NB4 (cell line): ENCODE data around the gene DNAI7.

Source experiments
- DNase-seq: peaks from one replicate; pipeline ENCODE4 v3.0.0; 2010; ENCODE audit warnings: low read depth
- H3K4me3 ChIP-seq: one replicate; pipeline ENCODE4 v1.5.1; 2011; ENCODE audit warnings: mild to moderate bottlenecking, low read depth, low read length, moderate library complexity
- CTCF ChIP-seq: IDR thresholded peaks from one replicate; pipeline ENCODE4 v1.5.1; 2012; ENCODE audit warnings: low read depth, low read length
- MAX ChIP-seq: IDR thresholded peaks from 2 replicates; pipeline ENCODE4 v1.6.1; 2011; ENCODE audit warnings: low read depth, low read length
- MYC ChIP-seq: IDR thresholded peaks from 2 replicates; pipeline ENCODE4 v1.6.1; 2011; ENCODE audit warnings: low read depth, low read length
- POLR2A ChIP-seq: IDR thresholded peaks from 2 replicates; pipeline ENCODE4 v1.6.1; 2011; ENCODE audit warnings: mild to moderate bottlenecking; ENCODE audit not compliant: insufficient read length; ENCODE audit errors: extremely low read depth

The DNAI7 gene

GRCh38 chr12:25113651-25114050, 81.3 kb downstream of the DNAI7 start:
- DNase-seq: no peak
- no peak for TF ChIP-seq MYC
- TF ChIP-seq MAX: no peak
- no peak for TF ChIP-seq CTCF
- TF ChIP-seq POLR2A: no peak
- H3K4me3 ChIP-seq: no peak overlapping the region

GRCh38 chr12:25110260-25110659, 84.7 kb downstream of the DNAI7 start:
- TF ChIP-seq POLR2A (no peak), MYC (no peak), CTCF (no peak), MAX (no peak)
- DNase-seq: no peak
- no peak overlapping the region for H3K4me3 ChIP-seq

GRCh38 chr12:25107920-25108319, 87.0 kb downstream of the DNAI7 start:
- DNase-seq: no peak
- TF ChIP-seq POLR2A (no peak), MAX (no peak), MYC (no peak)

GRCh38 chr12:25106818-25107217, 88.1 kb downstream of the DNAI7 start:
- TF ChIP-seq MAX: no peak
- no peak for TF ChIP-seq MYC
- TF ChIP-seq CTCF: no peak
- TF ChIP-seq POLR2A: no peak

More at GRCh38 chr12:25107920-25108319, 87.0 kb downstream of the DNAI7 start:
- no peak overlapping the region for H3K4me3 ChIP-seq

GRCh38 chr12:25102402-25102801, 92.6 kb downstream of the DNAI7 start:
- no peak for DNase-seq
- H3K4me3 ChIP-seq: no peak overlapping the region
- no peak for TF ChIP-seq MAX
- TF ChIP-seq POLR2A: no peak
- TF ChIP-seq CTCF: no peak
- no peak for TF ChIP-seq MYC

More at GRCh38 chr12:25106818-25107217, 88.1 kb downstream of the DNAI7 start:
- no peak for DNase-seq
- H3K4me3 ChIP-seq: no peak overlapping the region

- TF ChIP-seq CTCF: no peak
- TF ChIP-seq POLR2A: no peak
- no peak for TF ChIP-seq MYC
- TF ChIP-seq MAX: no peak
- H3K4me3 ChIP-seq: no peak overlapping the region
- no peak for DNase-seq
These were observed 93.9 kb downstream of the DNAI7 start for GRCh38 chr12:25101092-25101445.
